C4-2B (cell line): ENCODE data around the gene SLC29A4.

Source experiments
- CTCF ChIP-seq: fragments of 450-650 bp; conservative IDR thresholded peaks from 2 replicates; pipeline ENCODE4 v1.5.1; 2017; ENCODE audit warnings: mild to moderate bottlenecking
- ZFX ChIP-seq: fragments of 450-650 bp; IDR thresholded peaks from 2 replicates; pipeline ENCODE4 v1.6.1; 2017

GRCh38 chr7:5243261-5243660 is 39.5 kb upstream of the SLC29A4 start:
- no peak for TF ChIP-seq CTCF
- no peak for TF ChIP-seq ZFX
